Activated CD4-positive, alpha-beta T cell treated with anti-CD3 and anti-CD28 coated beads, Interleukin-2, amount 10 ng/mL, durations not matched to agents 24 days and 14 days (primary cell): ENCODE data around the gene THSD4. TPM values are rescaled to one million over a fixed set of nuclear protein-coding genes. Genes with fewer than 3 reads are reported as not detected.

Experiments
- DNase-seq: peaks from one replicate; pipeline ENCODE4 v3.0.0; 2022
- H3K27ac Mint-ChIP-seq: one replicate; pipeline ENCODE4 v1.8.0; 2022; ENCODE audit warnings: mild to moderate bottlenecking, mixed read lengths
- H3K27me3 Mint-ChIP-seq: one replicate; pipeline ENCODE4 v1.8.0; 2022; ENCODE audit warnings: mixed read lengths
- H3K36me3 Mint-ChIP-seq: one replicate; pipeline ENCODE4 v1.8.0; 2022; ENCODE audit warnings: low read depth, mild to moderate bottlenecking, mixed read lengths
- H3K4me1 Mint-ChIP-seq: one replicate; pipeline ENCODE4 v1.8.0; 2021; ENCODE audit warnings: mixed read lengths
- H3K4me3 Mint-ChIP-seq: one replicate; pipeline ENCODE4 v1.8.0; 2022; ENCODE audit warnings: mild to moderate bottlenecking, moderate library complexity, mixed read lengths
- H3K9me3 Mint-ChIP-seq: one replicate; pipeline ENCODE4 v1.8.0; 2021; ENCODE audit warnings: mixed read lengths
- intact Hi-C: fragments of 100-400 bp; cut with micrococcal nuclease; formaldehyde crosslinking; loops from one replicate; pipeline ENCODE4 v1.15.1; 2023
- total RNA-seq: library from RNA; stranded (reverse); gene quantifications from 2 replicates; pipeline ENCODE4 v1.2.3, GENCODE V29; 2022

Gene THSD4
- total RNA-seq, 1 donor from 2014 or later = not detected

DNA sequence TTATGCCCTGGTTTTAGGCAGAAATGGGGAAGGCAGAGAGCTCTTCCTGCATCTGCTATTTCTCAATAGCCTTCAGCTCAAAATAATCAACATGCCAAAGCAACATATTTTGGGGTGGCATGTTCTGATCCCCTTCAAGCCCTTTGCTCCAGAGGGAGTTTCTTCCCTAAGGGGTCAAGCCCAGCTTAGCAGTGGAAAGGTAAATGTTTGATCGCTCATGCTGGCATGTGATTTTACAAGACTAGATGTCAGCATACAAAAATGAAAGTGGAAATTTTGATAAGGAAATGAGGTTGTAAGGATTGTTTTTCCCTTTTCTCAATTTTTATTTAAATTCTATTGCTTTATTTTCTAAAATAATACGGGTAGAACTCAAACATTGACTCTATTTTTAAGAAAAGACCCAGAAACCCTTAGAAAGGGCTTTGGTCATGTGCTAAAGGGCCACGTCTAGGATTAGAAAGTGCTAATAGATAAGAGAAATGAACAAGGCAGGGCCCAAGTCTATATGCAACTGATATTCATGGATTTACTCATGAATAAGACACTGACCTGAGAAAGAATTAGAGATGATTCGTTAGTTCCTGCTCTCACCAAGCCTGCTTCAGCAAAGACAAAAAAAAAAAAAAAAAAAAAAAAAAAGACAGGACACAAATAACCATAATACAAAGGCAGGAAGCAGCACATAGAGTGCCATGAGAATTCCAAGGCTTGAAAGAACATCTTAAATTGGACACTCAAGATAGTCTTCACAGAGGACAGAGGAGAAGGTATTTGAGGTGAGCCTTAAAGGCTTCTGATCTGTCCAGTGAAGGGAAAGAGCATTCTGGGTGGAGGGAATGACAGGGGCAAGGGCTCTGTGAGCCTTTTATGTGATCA, 640.1 kb downstream of the THSD4 start:
- no peaks in the 10 kb centered on the region for H3K4me1 Mint-ChIP-seq
- H3K4me3 Mint-ChIP-seq = no peak overlapping the region
- H3K27me3 Mint-ChIP-seq = peaks cover 12% of the 10 kb centered on the region
- intact Hi-C loops = no loop called here
- H3K9me3 Mint-ChIP-seq = peaks cover 2% of the 10 kb centered on the region
- no peak overlapping the region for H3K27ac Mint-ChIP-seq
- no peak for DNase-seq
- H3K36me3 Mint-ChIP-seq = no peaks in the 10 kb centered on the region

- Mint-ChIP-seq H3K4me1 (no peaks in the 10 kb centered on the region), H3K9me3 (peaks cover 3% of the 10 kb centered on the region), H3K27me3 (peaks cover 12% of the 10 kb centered on the region), H3K36me3 (no peaks in the 10 kb centered on the region), H3K27ac (no peak overlapping the region), H3K4me3 (no peak overlapping the region)
- intact Hi-C loops = no loop called here
- no peak for DNase-seq
These were observed 641.5 kb downstream of the THSD4 start for GRCh38 chr15:71756599-71757352.

- Mint-ChIP-seq H3K36me3 (no peaks in the 10 kb centered on the region), H3K27me3 (peaks cover 4% of the 10 kb centered on the region), H3K4me1 (no peaks in the 10 kb centered on the region), H3K9me3 (peaks cover 3% of the 10 kb centered on the region), H3K4me3 (no peak overlapping the region), H3K27ac (no peak overlapping the region)
- intact Hi-C loops = no loop called here
- no peak for DNase-seq
These were observed 642.7 kb downstream of the THSD4 start for GRCh38 chr15:71757741-71758530.

DNA sequence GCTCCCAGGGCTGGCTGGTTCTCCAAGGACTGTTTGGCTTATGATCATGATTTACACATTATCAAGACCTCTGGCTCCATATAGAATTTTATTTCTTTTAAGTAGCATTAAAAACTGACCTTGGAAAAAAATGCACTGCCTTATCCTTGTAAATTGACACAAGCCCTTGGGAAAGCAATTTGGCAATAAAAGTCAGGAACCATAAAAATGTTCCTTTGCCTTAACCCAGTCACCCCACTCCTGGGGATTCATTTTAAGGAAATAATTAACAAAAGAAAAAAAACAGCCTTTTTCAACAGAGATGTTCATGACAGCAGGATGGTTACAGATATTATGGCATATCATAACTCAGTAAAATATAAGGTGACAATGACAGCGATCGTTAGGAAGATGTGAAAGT, 643.4 kb downstream of the THSD4 start:
- Mint-ChIP-seq H3K36me3 (no peaks in the 10 kb centered on the region), H3K27me3 (peaks cover 4% of the 10 kb centered on the region), H3K27ac (no peak overlapping the region), H3K9me3 (peaks cover 3% of the 10 kb centered on the region), H3K4me3 (no peak overlapping the region), H3K4me1 (no peaks in the 10 kb centered on the region)
- no peak for DNase-seq
- intact Hi-C loops = no loop called here

- Mint-ChIP-seq H3K4me1 (no peaks in the 10 kb centered on the region), H3K4me3 (no peak overlapping the region), H3K27ac (no peak overlapping the region), H3K36me3 (no peaks in the 10 kb centered on the region), H3K9me3 (peaks cover 3% of the 10 kb centered on the region), H3K27me3 (peaks cover 3% of the 10 kb centered on the region)
- DNase-seq = no peak
- intact Hi-C loops = no loop called here
These were observed 645.6 kb downstream of the THSD4 start for GRCh38 chr15:71760852-71761251.

DNA sequence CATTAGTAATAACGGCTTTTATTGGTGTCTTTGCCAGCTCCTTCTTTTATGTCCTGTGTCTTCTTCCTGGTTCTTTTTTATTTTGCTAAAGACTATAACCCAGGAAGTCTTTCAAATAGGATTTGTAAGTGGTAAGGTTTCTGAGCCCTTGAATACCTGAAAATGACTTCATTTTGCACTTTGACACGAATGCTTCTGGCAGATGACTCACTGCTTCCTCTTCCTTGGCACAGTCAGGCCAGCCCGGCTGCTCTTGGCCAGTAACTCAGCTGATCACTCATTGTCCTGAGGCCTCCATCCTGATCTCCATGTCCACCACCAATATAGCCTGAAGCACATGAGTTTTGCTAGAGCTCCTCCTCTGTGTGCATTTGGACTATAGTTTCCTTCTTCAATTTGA, 646.4 kb downstream of the THSD4 start:
- no peaks in the 10 kb centered on the region for H3K36me3 Mint-ChIP-seq
- peaks cover 3% of the 10 kb centered on the region for H3K9me3 Mint-ChIP-seq
- no peak overlapping the region for H3K4me3 Mint-ChIP-seq
- H3K27ac Mint-ChIP-seq = no peak overlapping the region
- intact Hi-C loops = no loop called here
- H3K4me1 Mint-ChIP-seq = no peaks in the 10 kb centered on the region
- no peak for DNase-seq
- peaks cover 3% of the 10 kb centered on the region for H3K27me3 Mint-ChIP-seq

- no peak for DNase-seq
- no peaks in the 10 kb centered on the region for H3K4me1 Mint-ChIP-seq
- intact Hi-C loops = no loop called here
- peaks cover 7% of the 10 kb centered on the region for H3K27me3 Mint-ChIP-seq
- H3K4me3 Mint-ChIP-seq = no peak overlapping the region
- no peaks in the 10 kb centered on the region for H3K9me3 Mint-ChIP-seq
- H3K36me3 Mint-ChIP-seq = no peaks in the 10 kb centered on the region
- H3K27ac Mint-ChIP-seq = no peak overlapping the region
These were observed 652.9 kb downstream of the THSD4 start for GRCh38 chr15:71768184-71768583.

GRCh38 chr15:71773206-71773859, 658.1 kb downstream of the THSD4 start:
- intact Hi-C loops = no loop called here
- no peaks in the 10 kb centered on the region for H3K9me3 Mint-ChIP-seq
- no peak overlapping the region for H3K27ac Mint-ChIP-seq
- no peaks in the 10 kb centered on the region for H3K36me3 Mint-ChIP-seq
- no peak for DNase-seq
- peaks cover 5% of the 10 kb centered on the region for H3K27me3 Mint-ChIP-seq
- H3K4me3 Mint-ChIP-seq = no peak overlapping the region
- no peaks in the 10 kb centered on the region for H3K4me1 Mint-ChIP-seq

DNA sequence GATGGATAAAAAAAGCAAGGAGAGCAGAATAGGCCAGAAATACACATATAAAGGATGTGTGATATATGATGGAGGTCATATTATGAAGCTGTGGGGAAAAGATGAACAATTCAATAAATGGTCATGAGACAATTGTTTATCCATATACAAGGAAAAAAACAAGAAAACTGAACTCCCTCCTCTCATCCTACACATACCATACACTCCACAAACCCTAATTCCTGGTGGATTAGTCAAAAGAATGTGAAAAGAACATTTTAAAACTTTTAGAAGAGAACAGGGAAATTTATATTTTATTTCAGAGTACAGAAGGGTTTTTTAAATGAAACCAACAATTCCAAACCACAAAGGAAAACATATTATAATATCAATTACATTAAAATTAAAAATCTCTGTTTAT, 660.6 kb downstream of the THSD4 start:
- no peak for DNase-seq
- Mint-ChIP-seq H3K4me3 (no peak overlapping the region), H3K27ac (no peak overlapping the region), H3K9me3 (no peaks in the 10 kb centered on the region), H3K36me3 (no peaks in the 10 kb centered on the region), H3K27me3 (peaks cover 5% of the 10 kb centered on the region), H3K4me1 (peaks cover 7% of the 10 kb centered on the region)
- intact Hi-C loops = no loop called here

- peaks cover 5% of the 10 kb centered on the region for H3K27me3 Mint-ChIP-seq
- no peaks in the 10 kb centered on the region for H3K9me3 Mint-ChIP-seq
- no peak overlapping the region for H3K4me3 Mint-ChIP-seq
- H3K36me3 Mint-ChIP-seq = no peaks in the 10 kb centered on the region
- H3K27ac Mint-ChIP-seq = no peak overlapping the region
- DNase-seq = no peak
- intact Hi-C loops = no loop called here
- H3K4me1 Mint-ChIP-seq = peaks cover 11% of the 10 kb centered on the region
These were observed 661.0 kb downstream of the THSD4 start for GRCh38 chr15:71776304-71776703.

DNA sequence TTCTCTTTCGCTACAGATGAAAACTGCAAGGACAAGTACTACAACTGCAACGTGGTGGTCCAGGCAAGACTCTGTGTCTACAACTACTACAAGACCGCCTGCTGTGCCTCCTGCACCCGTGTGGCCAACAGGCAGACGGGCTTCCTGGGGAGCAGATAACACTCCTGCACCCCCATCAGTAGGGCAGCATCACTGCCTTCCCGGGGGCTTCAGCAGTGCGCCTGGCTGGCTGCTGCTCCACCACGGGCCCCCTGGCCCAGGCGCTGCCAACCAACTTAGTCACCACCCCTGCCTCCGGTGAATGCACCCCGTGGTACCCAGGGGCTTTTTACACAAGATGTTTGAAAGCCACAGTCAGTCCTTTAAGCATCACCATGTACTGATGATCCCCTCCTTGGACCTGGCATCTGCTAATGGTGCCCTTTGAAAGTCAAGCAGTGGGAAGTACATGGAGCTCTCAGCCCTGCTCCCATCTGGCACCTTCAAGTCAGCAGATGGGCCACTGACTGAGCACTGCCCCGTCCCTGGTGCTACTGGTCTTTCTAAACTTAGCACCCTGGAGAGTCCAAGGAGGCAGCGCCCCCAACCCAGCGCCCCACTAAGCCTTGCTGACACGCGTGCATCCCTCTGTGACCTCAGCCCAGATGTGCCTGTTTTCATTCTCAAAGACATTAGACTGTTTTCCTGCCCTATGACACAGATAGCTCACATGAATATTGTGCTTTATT, 662.1 kb downstream of the THSD4 start:
- H3K9me3 Mint-ChIP-seq = no peaks in the 10 kb centered on the region
- DNase-seq = no peak
- H3K36me3 Mint-ChIP-seq = no peaks in the 10 kb centered on the region
- intact Hi-C loops = no loop called here
- H3K4me1 Mint-ChIP-seq = peaks cover 15% of the 10 kb centered on the region
- no peak overlapping the region for H3K4me3 Mint-ChIP-seq
- no peak overlapping the region for H3K27ac Mint-ChIP-seq
- no peaks in the 10 kb centered on the region for H3K27me3 Mint-ChIP-seq

DNA sequence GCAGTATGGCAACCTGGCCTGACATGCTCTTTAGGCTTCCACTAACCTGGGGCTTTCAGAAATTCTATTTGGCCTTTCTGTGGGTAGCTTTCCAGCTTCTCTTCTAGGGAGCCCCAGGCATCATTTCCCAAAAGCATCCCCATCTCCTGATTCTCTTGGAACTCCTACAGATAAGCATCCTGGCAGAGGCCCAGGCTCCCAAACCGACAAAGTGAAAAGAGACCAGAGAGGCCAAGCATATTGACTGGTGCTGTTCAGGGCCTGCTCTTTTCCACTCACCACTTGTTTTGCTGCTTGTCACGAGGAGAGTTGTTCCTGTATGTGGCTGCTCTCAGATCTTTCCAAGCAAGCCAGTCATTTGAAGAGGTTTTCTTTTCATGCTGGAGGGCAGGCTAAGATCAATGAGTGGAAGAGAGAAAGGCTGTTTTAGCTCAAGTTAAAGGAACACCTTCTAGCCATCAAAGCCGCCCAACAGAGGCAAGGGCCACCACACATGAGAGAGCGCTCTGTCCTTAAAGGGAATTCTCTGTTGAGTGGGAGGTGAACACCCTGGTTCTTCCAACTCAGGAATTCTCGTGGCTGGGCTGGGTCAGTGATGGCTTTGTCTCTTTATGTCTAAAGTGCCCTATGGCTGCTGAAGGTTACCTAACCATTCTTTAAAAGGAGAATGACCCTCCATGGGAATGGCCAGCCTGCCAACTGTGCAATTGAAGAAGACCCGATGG, 664.0 kb downstream of the THSD4 start:
- no peaks in the 10 kb centered on the region for H3K36me3 Mint-ChIP-seq
- H3K4me1 Mint-ChIP-seq = peaks cover 15% of the 10 kb centered on the region
- H3K27ac Mint-ChIP-seq = no peak overlapping the region
- intact Hi-C loops = no loop called here
- H3K4me3 Mint-ChIP-seq = no peak overlapping the region
- H3K27me3 Mint-ChIP-seq = no peaks in the 10 kb centered on the region
- no peak for DNase-seq
- H3K9me3 Mint-ChIP-seq = no peaks in the 10 kb centered on the region
